A673 (cell line): ENCODE results near the gene EPB41L5. TPM values are rescaled to one million over a fixed set of nuclear protein-coding genes. Genes with fewer than 3 reads are reported as not detected.

Experiments used
- BruUV-seq: library from RNA; stranded (reverse); fragments of 400-500 nt; replicated peaks from 2 replicates; lab custom pipeline; 2021; lab: Mats Ljungman, UMichigan
- CTCF ChIA-PET: fragments of 300-600 bp; sonication (Branson Sonifier 250); formaldehyde crosslinking; loops from one replicate; lab custom pipeline; 2022; ENCODE audit warnings: antibody characterized with exemption; lab: Charles Lee
- POLR2A ChIA-PET: fragments of 300-600 bp; sonication (Branson Sonifier 250); formaldehyde crosslinking; loops from one replicate; lab custom pipeline; 2022; ENCODE audit warnings: antibody characterized with exemption; ENCODE audit not compliant: low non-redundant PET; lab: Charles Lee
- DNase-seq: peaks from one replicate; pipeline ENCODE4 v3.0.0-alpha.2; 2015; ENCODE audit warnings: low spot score
- H3K27ac ChIP-seq: fragments of 200-600 bp; sonication (generic); 2 replicates; pipeline ENCODE4 v1.5.1; 2016; ENCODE audit warnings: mixed run types, low read depth, mild to moderate bottlenecking, mixed read lengths, antibody characterized with exemption, low read length; ENCODE audit not compliant: poor library complexity, severe bottlenecking
- H3K27me3 ChIP-seq: fragments of 200-600 bp; sonication (generic); replicated peaks from 2 replicates; pipeline ENCODE4 v1.6.1; 2017; ENCODE audit warnings: mixed run types, low read depth, mild to moderate bottlenecking, mixed read lengths, antibody characterized with exemption, low read length; ENCODE audit not compliant: insufficient read depth, poor library complexity
- H3K36me3 ChIP-seq: fragments of 200-600 bp; sonication (generic); 2 replicates; pipeline ENCODE4 v1.6.1; 2016; ENCODE audit warnings: mixed run types, mild to moderate bottlenecking, mixed read lengths, antibody characterized with exemption, low read length; ENCODE audit not compliant: insufficient read depth, poor library complexity, severe bottlenecking
- H3K4me1 ChIP-seq: fragments of 200-600 bp; sonication (generic); 2 replicates; pipeline ENCODE4 v1.6.1; 2017; ENCODE audit warnings: mixed run types, mild to moderate bottlenecking, mixed read lengths, antibody characterized with exemption, low read length; ENCODE audit not compliant: insufficient read depth, poor library complexity, severe bottlenecking
- H3K4me3 ChIP-seq: fragments of 200-600 bp; sonication (generic); 2 replicates; pipeline ENCODE4 v1.5.1; 2016; ENCODE audit warnings: low read depth, mixed run types, mild to moderate bottlenecking, mixed read lengths, low read length; ENCODE audit not compliant: poor library complexity, severe bottlenecking
- H3K9me3 ChIP-seq: fragments of 200-600 bp; sonication (generic); 2 replicates; pipeline ENCODE4 v1.6.1; 2016; ENCODE audit warnings: mixed run types, low read depth, mild to moderate bottlenecking, mixed read lengths, antibody characterized with exemption, low read length; ENCODE audit not compliant: poor library complexity, severe bottlenecking
- CTCF ChIP-seq: fragments of 300-800, 200-600 bp; sonication (generic); conservative IDR thresholded peaks from 2 replicates; pipeline ENCODE4 v1.5.1; 2017; ENCODE audit warnings: low read depth, mild to moderate bottlenecking, antibody characterized with exemption, low read length, moderate library complexity, mixed read lengths
- EZH2 ChIP-seq: fragments of 200-600 bp; sonication (generic); IDR thresholded peaks from 2 replicates; pipeline ENCODE4 v1.6.1; 2017; ENCODE audit warnings: borderline replicate concordance, low read depth, mild to moderate bottlenecking, mixed read lengths, antibody characterized with exemption, low read length; ENCODE audit not compliant: poor library complexity, severe bottlenecking
- intact Hi-C: fragments of 100-400 bp; cut with micrococcal nuclease; formaldehyde crosslinking; loops from one replicate; pipeline ENCODE4 v1.10.0; 2022; ENCODE audit not compliant: unreplicated experiment
- total RNA-seq: library from RNA; stranded (reverse); gene quantifications from 2 replicates; pipeline ENCODE4 v1.2.3, GENCODE V29; 2021

EPB41L5 gene
- total RNA-seq, 1 experiment from 2014 or later: 26.5 TPM

GRCh38 chr2:120224256-120224655, 211.4 kb downstream of the EPB41L5 start:
- Histone ChIP-seq H3K4me3 (no peak overlapping the region), H3K27ac (no peak overlapping the region), H3K36me3 (no peaks in the 10 kb centered on the region), H3K27me3 (no peaks in the 10 kb centered on the region), H3K4me1 (peaks cover 18% of the 10 kb centered on the region), H3K9me3 (no peaks in the 10 kb centered on the region)
- intact Hi-C loops: no loop called here
- TF ChIP-seq CTCF: no peak
- TF ChIP-seq EZH2: no peak
- BruUV-seq: no TSS peak
- CTCF ChIA-PET: no interaction called here
- POLR2A ChIA-PET: no interaction called here
- DNase-seq: no peak

GRCh38 chr2:120224735-120225548, 212.1 kb downstream of the EPB41L5 start:
- peaks cover 18% of the 10 kb centered on the region for H3K4me1 ChIP-seq
- CTCF ChIA-PET: no interaction called here
- no peak overlapping the region for H3K27ac ChIP-seq
- intact Hi-C loops: no loop called here
- BruUV-seq: no TSS peak
- no peak overlapping the region for H3K4me3 ChIP-seq
- no peaks in the 10 kb centered on the region for H3K27me3 ChIP-seq
- TF ChIP-seq CTCF (no peak), EZH2 (no peak)
- no peak for DNase-seq
- no peaks in the 10 kb centered on the region for H3K9me3 ChIP-seq
- H3K36me3 ChIP-seq: no peaks in the 10 kb centered on the region
- POLR2A ChIA-PET: no interaction called here

GRCh38 chr2:120225549-120226065, 212.7 kb downstream of the EPB41L5 start:
- H3K4me1 ChIP-seq: peaks cover 18% of the 10 kb centered on the region
- intact Hi-C loops: no loop called here
- no TSS peak for BruUV-seq
- POLR2A ChIA-PET: no interaction called here
- CTCF ChIA-PET: no interaction called here
- H3K27me3 ChIP-seq: no peaks in the 10 kb centered on the region
- H3K36me3 ChIP-seq: no peaks in the 10 kb centered on the region
- no peak for DNase-seq
- no peaks in the 10 kb centered on the region for H3K9me3 ChIP-seq
- no peak overlapping the region for H3K27ac ChIP-seq
- TF ChIP-seq EZH2 (no peak), CTCF (no peak)
- no peak overlapping the region for H3K4me3 ChIP-seq
